ENCODE data around the gene RNF215. TPM values are rescaled to one million over a fixed set of nuclear protein-coding genes. Genes with fewer than 3 reads are reported as not detected.

Gene RNF215
- total and polyA plus RNA-seq, 2 of the 13 experiments (the other 11 are each of a cell fraction or from before 2014, with no cell fraction given) = 5.3 to 6.1 TPM

DNA sequence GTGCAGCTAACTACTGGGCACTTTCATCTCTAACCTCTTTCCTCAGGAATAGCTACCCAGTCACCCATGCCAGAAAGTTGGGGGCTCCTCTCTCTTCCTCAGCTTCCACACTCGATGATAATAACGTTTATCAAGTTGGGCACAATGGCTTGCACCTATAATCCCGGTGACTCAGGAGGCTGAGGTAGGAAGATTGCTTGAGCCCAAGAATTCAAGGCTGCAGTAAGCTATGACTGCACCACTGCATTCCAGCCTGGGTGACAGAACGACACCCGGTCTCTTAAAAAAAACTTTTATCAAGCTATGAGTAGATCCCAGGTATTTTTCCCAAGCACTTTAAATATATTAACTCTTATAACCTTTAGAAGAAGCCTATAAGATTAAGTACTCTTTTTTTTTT, 32.6 kb downstream of the RNF215 start:
- no peak overlapping the region for H2AFZ ChIP-seq (ENCODE audit: low read length)
- H3K4me2 ChIP-seq (ENCODE audit: low read depth, low read length) = peak overlapping the region; percentile 20; the same call in 1 of the 2 replicates
- no TSS peak for BruUV-seq (replicated peaks)
- intact Hi-C loops (cut with micrococcal nuclease; ENCODE audit: unreplicated experiment) = no loop called here
- peaks cover 33% of the 10 kb centered on the region for H3K79me2 ChIP-seq (ENCODE audit: insufficient read depth, low read length)
- 91% methylated on average over 5 of the region's 5 CpGs for WGBS (ENCODE audit: low lambda C conversion rate)
- ChIA-PET CTCF (ENCODE audit: low intra/inter-chr PET ratio, low total read pairs) (no interaction called here), POLR2A (interaction anchor here (1.2 kb wide), 1 partner anchor 28 kb away, joined by 3 read pairs; the partner anchor contains the start of gene TBC1D10A)
- H3K9me3 ChIP-seq (ENCODE audit: low read length) = no peaks in the 10 kb centered on the region
- ATAC-seq (no peak), DNase-seq (ENCODE audit: low spot score) (no peak), FAIRE-seq (no peak)
- H3K4me3 ChIP-seq (replicated peaks in 1 of 3; ENCODE audit: insufficient read depth in 1 of 3, low read depth in 2 of 3, low read length in 3 of 3) = no peak overlapping the region
- H3K27me3 ChIP-seq (ENCODE audit: control insufficient read depth in 1 of 2, insufficient read depth in 2 of 2, low read length in 2 of 2) = no peaks in the 10 kb centered on the region; a peak in 2 of 5 replicates
- peak overlapping the region; percentile 10; the same call in 1 of the 2 replicates for H3K9ac ChIP-seq (ENCODE audit: insufficient read depth, low read depth, low read length)
- H4K20me1 ChIP-seq (ENCODE audit: insufficient read depth, low read length) = peaks cover 19% of the 10 kb centered on the region
- no peak overlapping the region for H3K27ac ChIP-seq (ENCODE audit: extremely low read length, insufficient read depth, low read length)
- in situ Hi-C loops (cut with HindIII; ENCODE audit: extremely low pct_ligation_motif_present, low pct_unique_long_range_greater_than_20kb) = no loop called here
- H3K36me3 ChIP-seq (replicated peaks in 1 of 2; ENCODE audit: control insufficient read depth in 1 of 2, insufficient read depth in 2 of 2, low read length in 2 of 2) = peaks cover 12 to 43% of the 10 kb centered on the region in 2 experiments; a peak in 4 of 5 replicates
- TF ChIP-seq CEBPB (IDR thresholded peaks at IDR 0.05; ENCODE audit: borderline replicate concordance, low read depth, low read length) (no peak), ONECUT2 (CRISPR knock-in tag; IDR thresholded peaks at IDR 0.05) (no peak), HES4 (CRISPR knock-in tag; IDR thresholded peaks at IDR 0.05; ENCODE audit: borderline replicate concordance) (no peak), ATRX (CRISPR knock-in tag; IDR thresholded peaks at IDR 0.05; ENCODE audit: borderline replicate concordance) (no peak), ZNF570 (CRISPR knock-in tag; IDR thresholded peaks at IDR 0.05; ENCODE audit: borderline replicate concordance) (no peak), USF2 (IDR thresholded peaks at IDR 0.05; ENCODE audit: low read depth, low read length) (no peak), USF2 (CRISPR knock-in tag; IDR thresholded peaks at IDR 0.05; ENCODE audit: borderline replicate concordance) (no peak), ZNF234 (CRISPR knock-in tag; conservative IDR thresholded peaks at IDR 0.05) (no peak), SIN3B (IDR thresholded peaks at IDR 0.05; ENCODE audit: low read length) (no peak), ZNF510 (CRISPR knock-in tag; IDR thresholded peaks at IDR 0.05; ENCODE audit: low read depth) (no peak), CEBPG (CRISPR knock-in tag; IDR thresholded peaks at IDR 0.05) (no peak), CHD2 (IDR thresholded peaks at IDR 0.05; ENCODE audit: low read depth, low read length) (no peak), NFE2L1 (CRISPR knock-in tag; IDR thresholded peaks at IDR 0.05; ENCODE audit: borderline replicate concordance) (no peak), ZNF432 (CRISPR knock-in tag; IDR thresholded peaks at IDR 0.05; ENCODE audit: borderline replicate concordance) (no peak), MTF1 (CRISPR knock-in tag; IDR thresholded peaks at IDR 0.05) (no peak), MBD4 (IDR thresholded peaks at IDR 0.05; ENCODE audit: borderline replicate concordance, low read length) (no peak), ZNF451 (CRISPR knock-in tag; IDR thresholded peaks at IDR 0.05) (no peak), KDM4B (CRISPR knock-in tag; IDR thresholded peaks at IDR 0.05) (no peak), MED1 (CRISPR knock-in tag; IDR thresholded peaks at IDR 0.05) (no peak), ZNF713 (CRISPR knock-in tag; IDR thresholded peaks at IDR 0.05) (no peak), ZNF605 (CRISPR knock-in tag; IDR thresholded peaks at IDR 0.05) (no peak)
- peaks cover 53% of the 10 kb centered on the region for H3K4me1 ChIP-seq (ENCODE audit: insufficient read depth, low read length)
